A549 treated with AZD9567 at 1 μM for 4 hours (cell line): ENCODE measurements around the gene OR6C4. TPM values are rescaled to one million over a fixed set of nuclear protein-coding genes. Genes with fewer than 3 reads are reported as not detected.

Source experiments
- total RNA-seq: library from RNA; stranded (reverse); fragments of 200-300 nt; extraction: Qiagen RNA extraction; gene quantifications from 5 replicates; pipeline ENCODE4 v1.2.3, GENCODE V29; 2022; ENCODE audit not compliant: insufficient read depth

OR6C4 gene
- total RNA-seq = not detected in 5 replicates

DNA sequence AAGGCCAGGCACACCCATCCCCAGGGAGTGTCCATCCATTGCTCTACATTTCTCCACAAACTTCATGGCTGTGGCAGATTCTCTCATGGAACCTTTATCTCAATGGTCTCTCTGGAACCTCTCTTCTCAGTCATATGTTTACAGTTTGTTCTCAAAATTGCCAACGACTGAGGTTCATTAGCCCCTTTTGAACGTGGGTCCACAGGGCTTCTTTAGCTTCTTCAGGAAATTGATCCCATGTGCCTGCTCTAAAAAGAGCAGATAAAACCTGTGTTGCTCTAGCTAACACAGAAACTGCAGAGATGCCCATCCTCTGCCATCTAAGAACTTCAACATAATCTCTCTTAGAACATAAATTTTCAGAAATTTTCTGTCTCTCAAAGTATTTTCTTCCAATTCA is at the start of gene OR6C4:
OR6C4 (plus strand) TSS at position 301 of the 400 bp plus-strand sequence. CDS start 1,625 bp downstream, outside the sequence.

GRCh38 chr12:55572168-55572567 is 22.8 kb downstream of the OR6C4 start, which contains the start of gene OR2AP1:
OR2AP1 (plus strand) TSS chr12:55572468; CDS start chr12:55574415, 1,947 bp downstream.

Other genes starting within 250 kb of the OR6C4 start
- not detected in 5 replicates for gene OR6C1, start 235.3 kb upstream of the OR6C4 start, total RNA-seq
- gene OR6C3, start 218.9 kb upstream of the OR6C4 start, total RNA-seq = not detected in 5 replicates
- gene OR6C75, start 186.6 kb upstream of the OR6C4 start, total RNA-seq = not detected in 5 replicates
- not detected in 5 replicates for gene OR6C65, start 149.1 kb upstream of the OR6C4 start, total RNA-seq
- not detected in 5 replicates for gene OR6C76, start 123.3 kb upstream of the OR6C4 start, total RNA-seq
- not detected in 5 replicates for gene OR6C2, start 105.5 kb upstream of the OR6C4 start, total RNA-seq
- not detected in 5 replicates for gene OR6C70, start 79.5 kb upstream of the OR6C4 start, total RNA-seq
- gene OR6C68, start 57.2 kb upstream of the OR6C4 start, total RNA-seq = not detected in 5 replicates
- gene OR2AP1, start 22.9 kb downstream of the OR6C4 start, total RNA-seq = not detected in 5 replicates
- not detected in 5 replicates for gene OR10P1, start 87.3 kb downstream of the OR6C4 start, total RNA-seq
- 1.2 to 2.1 TPM (median 1.5 TPM) in 4 of 5 replicates, not detected in the other for gene ITGA7, start 158.3 kb downstream of the OR6C4 start, total RNA-seq
- gene BLOC1S1, start 166.4 kb downstream of the OR6C4 start, total RNA-seq = 142 to 155 TPM (median 144 TPM) in 5 replicates
- 2.0 to 2.7 TPM (median 2.5 TPM) in 4 of 5 replicates, not detected in the other for gene RDH5, start 170.8 kb downstream of the OR6C4 start, total RNA-seq
- gene CD63, start 179.4 kb downstream of the OR6C4 start, total RNA-seq = 645 to 708 TPM (median 655 TPM) in 5 replicates
- gene GDF11, start 193.5 kb downstream of the OR6C4 start, total RNA-seq = 3.7 to 5.1 TPM (median 4.6 TPM) in 5 replicates